H1 (cell line): ENCODE results near the gene VTI1B. TPM values are rescaled to one million over a fixed set of nuclear protein-coding genes. Genes with fewer than 3 reads are reported as not detected.

ENCODE experiments used
- SIRT6 ChIP-seq: IDR thresholded peaks from one replicate; pipeline ENCODE4 v1.7.1; 2012; ENCODE audit warnings: low read length, inconsistent platforms
- polyA plus RNA-seq, 7 experiments: library from polyadenylated mRNA; depleted of rRNA in 3 of 7; stranded (reverse) in 5 of 7; unstranded in 2 of 7; fragments of >200 nt in 5 of 7; fragments of 200-250 nt in 2 of 7; gene quantifications; 1 replicate in 5 of 7; 2 replicates in 1 of 7; 4 replicates in 1 of 7; pipeline versions ENCODE4 v1.2.1 to v1.2.3, GENCODE V29; 2011 to 2013; ENCODE audit warnings: missing spikeins in 2 of 7, mixed read lengths in 2 of 7
- total RNA-seq: library from RNA; stranded (reverse); fragmentation: NEBNext Ultra II Directional; extraction: Animal tissue kit (Norgen Biotek cat#: 25700); gene quantifications from 2 replicates; pipeline ENCODE4 v1.2.1, GENCODE V29; 2021

The VTI1B gene
- total and polyA plus RNA-seq, 2 of the 8 experiments (the other 6 are each of a cell fraction or from before 2014, with no cell fraction given) = 28.1 to 98.7 TPM

GRCh38 chr14:67630938-67631337, 43.5 kb downstream of the VTI1B start (continued):
- no peak for TF ChIP-seq SIRT6
